ENCODE measurements around the gene CD180.

CD180 gene

GRCh38 chr5:67233075-67233474 lies 36.5 kb upstream of the CD180 start:
- Histone ChIP-seq H3K27ac (ENCODE audit: low read depth, low read length) (no peak overlapping the region), H3K23ac (ENCODE audit: low read length) (no peak overlapping the region)

DNA sequence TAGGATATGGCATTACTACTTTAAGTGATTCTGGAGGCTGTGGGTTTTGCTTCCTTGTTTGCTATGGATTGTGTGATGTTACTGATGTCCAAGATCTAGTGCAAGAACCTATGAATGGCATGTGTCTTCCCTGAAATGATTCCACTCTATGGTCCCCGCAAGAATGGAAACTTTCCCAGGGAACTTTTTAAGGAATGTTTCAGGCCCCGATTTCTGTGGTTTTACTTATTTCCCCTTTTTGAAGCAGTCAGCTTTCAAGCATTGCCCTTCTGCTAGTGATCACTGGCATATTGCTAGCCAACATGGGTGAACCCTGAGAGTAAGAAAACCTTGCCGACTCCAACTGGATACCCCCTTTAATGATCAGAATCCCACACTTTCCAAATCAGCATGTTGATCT lies 26.6 kb upstream of the CD180 start:
- H3K27me3 ChIP-seq (ENCODE audit: insufficient read depth, low read length, poor library complexity), result no peaks in the 10 kb centered on the region
- no peaks in the 10 kb centered on the region for H3K79me2 ChIP-seq (ENCODE audit: control insufficient read depth, insufficient read depth, low read length)
- no peak for DNase-seq
- no peak overlapping the region for H3K4me2 ChIP-seq (ENCODE audit: low read length)
- no peaks in the 10 kb centered on the region for H3K79me1 ChIP-seq (ENCODE audit: low read length)
- H3K27ac ChIP-seq (ENCODE audit: low read depth, low read length), result no peak overlapping the region
- WGBS (ENCODE audit: extremely low coverage, insufficient coverage, low lambda C conversion rate), result no CpG with 5 or more reads among the region's 3 CpGs
- no peak overlapping the region for H2AK5ac ChIP-seq (ENCODE audit: low read length)
- no peak overlapping the region for H3K23ac ChIP-seq (ENCODE audit: low read length)
- H2BK15ac ChIP-seq (replicated peaks; ENCODE audit: low read depth), result no peak overlapping the region
- H3K56ac ChIP-seq (ENCODE audit: low read length), result no peak overlapping the region
- no peaks in the 10 kb centered on the region for H3K36me3 ChIP-seq (ENCODE audit: control insufficient read depth, insufficient read depth, low read length)
- no peak overlapping the region for H3K4ac ChIP-seq (ENCODE audit: low read depth, low read length)
- H3K18ac ChIP-seq (ENCODE audit: low read length), result no peak overlapping the region
- no peak overlapping the region for H2BK120ac ChIP-seq (ENCODE audit: low read depth, low read length)
- no peak overlapping the region for H4K5ac ChIP-seq (ENCODE audit: low read length)
- no peak overlapping the region for H3K9ac ChIP-seq (ENCODE audit: low read length)
- H3K4me1 ChIP-seq (ENCODE audit: control insufficient read depth, low read depth, low read length), result no peaks in the 10 kb centered on the region
- no peak overlapping the region for H4K8ac ChIP-seq (ENCODE audit: low read depth, low read length)
- H3K4me3 ChIP-seq (ENCODE audit: low read length), result no peak overlapping the region
- no peak overlapping the region for H2BK5ac ChIP-seq (ENCODE audit: low read length)

More at GRCh38 chr5:67233075-67233474, 36.5 kb upstream of the CD180 start:
- WGBS (ENCODE audit: extremely low coverage, insufficient coverage, low lambda C conversion rate), result no CpG with 5 or more reads among the region's 9 CpGs
- H3K4me1 ChIP-seq (ENCODE audit: control insufficient read depth, low read depth, low read length), result no peaks in the 10 kb centered on the region
- no peaks in the 10 kb centered on the region for H3K36me3 ChIP-seq (ENCODE audit: control insufficient read depth, insufficient read depth, low read length)
- no peak overlapping the region for H4K8ac ChIP-seq (ENCODE audit: low read depth, low read length)
- no peak overlapping the region for H3K18ac ChIP-seq (ENCODE audit: low read length)
- no peak overlapping the region for H2BK5ac ChIP-seq (ENCODE audit: low read length)
- no peaks in the 10 kb centered on the region for H3K27me3 ChIP-seq (ENCODE audit: insufficient read depth, low read length, poor library complexity)
- H3K79me2 ChIP-seq (ENCODE audit: control insufficient read depth, insufficient read depth, low read length), result no peaks in the 10 kb centered on the region
- H2AK5ac ChIP-seq (ENCODE audit: low read length), result no peak overlapping the region
- no peak overlapping the region for H3K4ac ChIP-seq (ENCODE audit: low read depth, low read length)
- H3K9ac ChIP-seq (ENCODE audit: low read length), result no peak overlapping the region
- no peak overlapping the region for H2BK15ac ChIP-seq (replicated peaks; ENCODE audit: low read depth)
- H3K79me1 ChIP-seq (ENCODE audit: low read length), result no peaks in the 10 kb centered on the region
- H4K5ac ChIP-seq (ENCODE audit: low read length), result no peak overlapping the region
- no peak overlapping the region for H2BK120ac ChIP-seq (ENCODE audit: low read depth, low read length)
- H3K56ac ChIP-seq (ENCODE audit: low read length), result no peak overlapping the region
- H3K4me3 ChIP-seq (ENCODE audit: low read length), result no peak overlapping the region
- H3K4me2 ChIP-seq (ENCODE audit: low read length), result no peak overlapping the region
- no peak for DNase-seq

DNA sequence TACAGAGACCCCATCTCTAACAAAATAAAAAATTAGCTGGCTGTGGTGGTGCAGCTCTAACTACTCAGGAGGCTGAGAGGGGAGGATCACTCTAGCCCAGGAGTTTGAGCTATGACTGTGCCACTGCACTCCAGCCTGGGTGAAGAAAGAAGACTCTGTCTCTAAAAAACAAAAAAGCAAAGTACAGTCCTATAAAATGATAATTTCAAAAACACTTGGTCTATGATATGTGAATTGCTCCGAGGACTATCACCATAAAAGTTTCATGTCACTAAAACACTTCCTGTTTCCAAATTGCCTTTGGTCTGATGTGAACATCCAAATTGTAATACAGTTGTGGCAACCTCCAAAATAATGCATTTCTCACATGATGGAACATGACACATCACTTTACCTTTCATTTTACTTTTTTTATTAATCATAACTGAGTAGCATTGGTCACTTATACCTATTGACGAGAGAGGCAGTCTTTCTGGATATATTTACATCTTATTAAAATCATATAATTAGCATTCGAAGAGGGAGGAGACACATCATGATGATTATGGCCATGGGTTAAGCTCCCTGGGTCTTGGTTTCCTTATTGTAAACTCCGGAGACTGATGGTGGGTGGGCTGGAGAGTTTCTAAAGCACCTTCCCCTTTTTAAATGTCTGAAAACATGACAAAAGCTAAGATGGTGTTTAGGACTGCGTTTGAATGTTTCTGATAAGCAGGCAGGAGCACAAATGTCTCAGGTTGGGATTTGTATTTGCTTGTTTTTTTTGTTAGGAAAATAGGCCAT lies 25.8 kb upstream of the CD180 start:
- Histone ChIP-seq H3K36me3 (ENCODE audit: control insufficient read depth, insufficient read depth, low read length) (no peaks in the 10 kb centered on the region), H3K4me1 (ENCODE audit: control insufficient read depth, low read depth, low read length) (no peaks in the 10 kb centered on the region), H3K4ac (ENCODE audit: low read depth, low read length) (no peak overlapping the region), H3K79me2 (ENCODE audit: control insufficient read depth, insufficient read depth, low read length) (no peaks in the 10 kb centered on the region), H3K18ac (ENCODE audit: low read length) (no peak overlapping the region), H2BK15ac (replicated peaks; ENCODE audit: low read depth) (no peak overlapping the region), H3K79me1 (ENCODE audit: low read length) (no peaks in the 10 kb centered on the region), H3K9ac (ENCODE audit: low read length) (no peak overlapping the region), H3K4me3 (ENCODE audit: low read length) (no peak overlapping the region), H2BK5ac (ENCODE audit: low read length) (no peak overlapping the region), H3K4me2 (ENCODE audit: low read length) (no peak overlapping the region), H2AK5ac (ENCODE audit: low read length) (no peak overlapping the region), H3K27ac (ENCODE audit: low read depth, low read length) (no peak overlapping the region), H3K23ac (ENCODE audit: low read length) (no peak overlapping the region), H4K5ac (ENCODE audit: low read length) (no peak overlapping the region), H2BK120ac (ENCODE audit: low read depth, low read length) (no peak overlapping the region), H4K8ac (ENCODE audit: low read depth, low read length) (no peak overlapping the region), H3K27me3 (ENCODE audit: insufficient read depth, low read length, poor library complexity) (no peaks in the 10 kb centered on the region), H3K56ac (ENCODE audit: low read length) (no peak overlapping the region)
- no peak for DNase-seq
- WGBS (ENCODE audit: extremely low coverage, insufficient coverage, low lambda C conversion rate), result no CpG with 5 or more reads among the region's 5 CpGs

GRCh38 chr5:67221487-67222242 lies 25.1 kb upstream of the CD180 start:
- Histone ChIP-seq H3K27ac (ENCODE audit: low read depth, low read length) (no peak overlapping the region), H2BK15ac (replicated peaks; ENCODE audit: low read depth) (no peak overlapping the region), H3K79me2 (ENCODE audit: control insufficient read depth, insufficient read depth, low read length) (no peaks in the 10 kb centered on the region), H3K18ac (ENCODE audit: low read length) (no peak overlapping the region), H3K4ac (ENCODE audit: low read depth, low read length) (no peak overlapping the region), H3K4me3 (ENCODE audit: low read length) (no peak overlapping the region), H3K23ac (ENCODE audit: low read length) (no peak overlapping the region), H2AK5ac (ENCODE audit: low read length) (no peak overlapping the region), H4K8ac (ENCODE audit: low read depth, low read length) (no peak overlapping the region), H4K5ac (ENCODE audit: low read length) (no peak overlapping the region), H3K4me1 (ENCODE audit: control insufficient read depth, low read depth, low read length) (no peaks in the 10 kb centered on the region), H3K4me2 (ENCODE audit: low read length) (no peak overlapping the region), H3K27me3 (ENCODE audit: insufficient read depth, low read length, poor library complexity) (no peaks in the 10 kb centered on the region), H3K79me1 (ENCODE audit: low read length) (no peaks in the 10 kb centered on the region), H2BK5ac (ENCODE audit: low read length) (no peak overlapping the region), H3K36me3 (ENCODE audit: control insufficient read depth, insufficient read depth, low read length) (no peaks in the 10 kb centered on the region), H3K56ac (ENCODE audit: low read length) (no peak overlapping the region), H2BK120ac (ENCODE audit: low read depth, low read length) (no peak overlapping the region), H3K9ac (ENCODE audit: low read length) (no peak overlapping the region)
- no CpG with 5 or more reads among the region's 9 CpGs for WGBS (ENCODE audit: extremely low coverage, insufficient coverage, low lambda C conversion rate)
- DNase-seq, result no peak

DNA sequence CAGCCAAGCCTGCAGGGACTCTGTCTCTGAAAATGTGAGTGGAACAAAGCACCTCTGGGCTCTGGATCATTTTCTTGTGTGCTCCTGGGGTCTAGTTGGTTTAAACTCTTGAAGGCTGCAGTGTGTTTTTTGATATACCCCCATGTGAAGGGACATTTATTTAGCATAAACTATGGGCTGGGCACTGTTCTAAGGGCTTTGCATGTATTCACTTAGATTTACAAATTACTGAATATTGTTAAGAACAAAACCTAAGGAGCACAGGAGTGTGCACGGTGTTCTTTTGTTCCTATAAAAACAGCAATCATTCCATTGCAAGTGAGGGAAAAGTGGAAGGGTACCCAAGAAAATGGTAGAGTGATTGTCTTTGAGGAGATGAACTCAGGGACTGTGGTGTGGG lies 20.0 kb upstream of the CD180 start:
- Histone ChIP-seq H3K27ac (ENCODE audit: low read depth, low read length) (no peak overlapping the region), H4K5ac (ENCODE audit: low read length) (no peak overlapping the region), H3K18ac (ENCODE audit: low read length) (no peak overlapping the region), H3K56ac (ENCODE audit: low read length) (no peak overlapping the region), H3K4me3 (ENCODE audit: low read length) (no peak overlapping the region), H3K9ac (ENCODE audit: low read length) (no peak overlapping the region), H3K27me3 (ENCODE audit: insufficient read depth, low read length, poor library complexity) (no peaks in the 10 kb centered on the region), H4K8ac (ENCODE audit: low read depth, low read length) (no peak overlapping the region), H3K4me1 (ENCODE audit: control insufficient read depth, low read depth, low read length) (no peaks in the 10 kb centered on the region), H2BK5ac (ENCODE audit: low read length) (no peak overlapping the region), H2BK120ac (ENCODE audit: low read depth, low read length) (no peak overlapping the region), H2AK5ac (ENCODE audit: low read length) (no peak overlapping the region), H3K79me2 (ENCODE audit: control insufficient read depth, insufficient read depth, low read length) (no peaks in the 10 kb centered on the region), H3K36me3 (ENCODE audit: control insufficient read depth, insufficient read depth, low read length) (no peaks in the 10 kb centered on the region), H3K4me2 (ENCODE audit: low read length) (no peak overlapping the region), H3K79me1 (ENCODE audit: low read length) (no peaks in the 10 kb centered on the region), H3K23ac (ENCODE audit: low read length) (no peak overlapping the region), H2BK15ac (replicated peaks; ENCODE audit: low read depth) (no peak overlapping the region), H3K4ac (ENCODE audit: low read depth, low read length) (no peak overlapping the region)
- no peak for DNase-seq
- WGBS (ENCODE audit: extremely low coverage, insufficient coverage, low lambda C conversion rate), result no CpG with 5 or more reads among the region's 1 CpG

Data from mesendoderm (in vitro differentiated cells).